Effector memory CD8-positive, alpha-beta T cell (primary cell): ENCODE data around the gene SAMD4A.
"Not testable (repeated sequence)": the region's sequence is repeated elsewhere in the genome, so short reads cannot be mapped to it uniquely, and the experiment has no call there.

Experiments used
- ATAC-seq: fragments of 150-1000 bp; cut with Tn5 transposase; replicated peaks from 2 replicates; pipeline ENCODE4 v1.10.0; 2021; ENCODE audit warnings: mild to moderate bottlenecking, moderate library complexity
- DNase-seq, 3 experiments: peaks; one replicate each; pipeline ENCODE4 v3.0.0; 2021
- H3K27ac Mint-ChIP-seq, 2 donors: one replicate each; pipeline ENCODE4 v1.8.0; 2022; ENCODE audit warnings: mild to moderate bottlenecking in 2 of 2, mixed read lengths in 2 of 2, moderate library complexity in 2 of 2
- H3K27me3 Mint-ChIP-seq, 2 donors: one replicate each; pipeline ENCODE4 v1.8.0; 2022; ENCODE audit warnings: mixed read lengths in 2 of 2
- H3K36me3 Mint-ChIP-seq: one replicate; pipeline ENCODE4 v1.8.0; 2022; ENCODE audit warnings: mild to moderate bottlenecking, moderate library complexity, mixed read lengths; ENCODE audit not compliant: insufficient read depth
- H3K4me1 Mint-ChIP-seq, 2 donors: one replicate each; pipeline ENCODE4 v1.8.0; 2022; ENCODE audit warnings: low read depth in 2 of 2, mixed read lengths in 2 of 2
- H3K4me3 Mint-ChIP-seq, 2 donors: one replicate each; pipeline ENCODE4 v1.8.0; 2022; ENCODE audit warnings: mild to moderate bottlenecking in 2 of 2, mixed read lengths in 2 of 2, moderate library complexity in 2 of 2
- H3K9me3 Mint-ChIP-seq, 2 donors: one replicate each; pipeline ENCODE4 v1.8.0; 2022; ENCODE audit warnings: mixed read lengths in 2 of 2

SAMD4A gene

GRCh38 chr14:54617467-54617866 lies 50.5 kb downstream of the SAMD4A start:
- no peaks in the 10 kb centered on the region for H3K36me3 Mint-ChIP-seq
- H3K4me1 Mint-ChIP-seq, result no peaks in the 10 kb centered on the region
- H3K27me3 Mint-ChIP-seq, result peaks cover 8 to 13% of the 10 kb centered on the region in 2 donors
- no peak overlapping the region for H3K27ac Mint-ChIP-seq
- H3K9me3 Mint-ChIP-seq, result no peaks in the 10 kb centered on the region
- ATAC-seq (no peak), DNase-seq (no peak)
- no peak overlapping the region for H3K4me3 Mint-ChIP-seq

- ATAC-seq (no peak), DNase-seq (no peak)
- H3K27me3 Mint-ChIP-seq, result peaks cover 0 to 8% of the 10 kb centered on the region in 2 donors
- no peak overlapping the region for H3K4me3 Mint-ChIP-seq
- peaks cover 0 to 2% of the 10 kb centered on the region in 2 donors for H3K4me1 Mint-ChIP-seq
- H3K27ac Mint-ChIP-seq, result no peak overlapping the region
- no peaks in the 10 kb centered on the region for H3K36me3 Mint-ChIP-seq
- H3K9me3 Mint-ChIP-seq, result no peaks in the 10 kb centered on the region
Observed at GRCh38 chr14:54621686-54622085, 54.8 kb downstream of the SAMD4A start.

- H3K4me1 Mint-ChIP-seq, result peaks cover 7% of the 10 kb centered on the region in 2 donors
- H3K4me3 Mint-ChIP-seq, result no peak overlapping the region
- H3K27me3 Mint-ChIP-seq, result peaks cover 0 to 4% of the 10 kb centered on the region in 2 donors
- H3K27ac Mint-ChIP-seq, result no peak overlapping the region
- DNase-seq, result no peak
- no peak for ATAC-seq
- H3K36me3 Mint-ChIP-seq, result peaks cover 4% of the 10 kb centered on the region
- H3K9me3 Mint-ChIP-seq, result no peaks in the 10 kb centered on the region
Observed at GRCh38 chr14:54622192-54622958, 55.4 kb downstream of the SAMD4A start.

- no peak overlapping the region for H3K27ac Mint-ChIP-seq
- H3K36me3 Mint-ChIP-seq, result peaks cover 4% of the 10 kb centered on the region
- no peaks in the 10 kb centered on the region for H3K9me3 Mint-ChIP-seq
- no peak overlapping the region for H3K4me3 Mint-ChIP-seq
- ATAC-seq, result no peak
- no peaks in the 10 kb centered on the region for H3K27me3 Mint-ChIP-seq
- DNase-seq, result no peak
- H3K4me1 Mint-ChIP-seq, result peaks cover 17 to 18% of the 10 kb centered on the region in 2 donors
Observed at GRCh38 chr14:54623279-54624004, 56.5 kb downstream of the SAMD4A start.

GRCh38 chr14:54624005-54624358 lies 57.1 kb downstream of the SAMD4A start:
- ATAC-seq, H3K4me3 Mint-ChIP-seq, H3K27me3 Mint-ChIP-seq, H3K36me3 Mint-ChIP-seq, DNase-seq, H3K9me3 Mint-ChIP-seq, H3K27ac Mint-ChIP-seq: not testable (repeated sequence)
- H3K4me1 Mint-ChIP-seq, result peaks cover 22 to 23% of the 10 kb centered on the region in 2 donors

- Mint-ChIP-seq H3K36me3 (peaks cover 4% of the 10 kb centered on the region), H3K4me3 (no peak overlapping the region), H3K9me3 (no peaks in the 10 kb centered on the region), H3K27me3 (no peaks in the 10 kb centered on the region), H3K4me1 (peaks cover 29 to 31% of the 10 kb centered on the region in 2 donors), H3K27ac (no peak overlapping the region)
- no peak for ATAC-seq
- DNase-seq, result no peak
Observed at GRCh38 chr14:54625112-54625511, 58.2 kb downstream of the SAMD4A start.

- no peaks in the 10 kb centered on the region for H3K27me3 Mint-ChIP-seq
- DNase-seq, result no peak
- peak overlapping the region; percentile 68 to 73 for H3K4me3 Mint-ChIP-seq
- H3K9me3 Mint-ChIP-seq, result no peaks in the 10 kb centered on the region
- H3K27ac Mint-ChIP-seq, result peak overlapping the region; percentile 96 to 97
- no peak for ATAC-seq
- peaks cover 4% of the 10 kb centered on the region for H3K36me3 Mint-ChIP-seq
- H3K4me1 Mint-ChIP-seq, result peaks cover 29 to 35% of the 10 kb centered on the region in 2 donors
Observed at GRCh38 chr14:54627219-54627539, 60.3 kb downstream of the SAMD4A start.

GRCh38 chr14:54627540-54628363 lies 60.8 kb downstream of the SAMD4A start:
- peaks cover 4% of the 10 kb centered on the region for H3K36me3 Mint-ChIP-seq
- DNase-seq (peak; percentile 23 to 33 (median 28)), ATAC-seq (peak; percentile 86)
- H3K9me3 Mint-ChIP-seq, result peaks cover 0 to 2% of the 10 kb centered on the region in 2 donors
- H3K27me3 Mint-ChIP-seq, result peaks cover 0 to 1% of the 10 kb centered on the region in 2 donors
- H3K4me3 Mint-ChIP-seq, result peak overlapping the region; percentile 68 to 73
- H3K27ac Mint-ChIP-seq, result peak overlapping the region; percentile 96 to 97
- peaks cover 29 to 35% of the 10 kb centered on the region in 2 donors for H3K4me1 Mint-ChIP-seq

- Mint-ChIP-seq H3K36me3 (peaks cover 4% of the 10 kb centered on the region), H3K27me3 (peaks cover 11 to 13% of the 10 kb centered on the region in 2 donors), H3K4me1 (peaks cover 29 to 32% of the 10 kb centered on the region in 2 donors), H3K27ac (peak overlapping the region; percentile 96 to 97), H3K9me3 (peaks cover 0 to 2% of the 10 kb centered on the region in 2 donors), H3K4me3 (no peak overlapping the region)
- DNase-seq, result no peak
- ATAC-seq, result no peak
Observed at GRCh38 chr14:54629183-54629582, 62.3 kb downstream of the SAMD4A start.

- Mint-ChIP-seq H3K9me3 (peaks cover 0 to 2% of the 10 kb centered on the region in 2 donors), H3K36me3 (peaks cover 4% of the 10 kb centered on the region), H3K27ac (peak overlapping the region in 1 of 2 donors; percentile 6), H3K27me3 (peaks cover 11 to 13% of the 10 kb centered on the region in 2 donors), H3K4me3 (peak overlapping the region in 1 of 2 donors; percentile 3), H3K4me1 (peaks cover 29 to 32% of the 10 kb centered on the region in 2 donors)
- ATAC-seq (peak; percentile 14), DNase-seq (no peak)
Observed at GRCh38 chr14:54629635-54630360, 62.9 kb downstream of the SAMD4A start.

- H3K36me3 Mint-ChIP-seq, result peaks cover 6% of the 10 kb centered on the region
- peaks cover 29 to 32% of the 10 kb centered on the region in 2 donors for H3K4me1 Mint-ChIP-seq
- no peak overlapping the region for H3K4me3 Mint-ChIP-seq
- no peak overlapping the region for H3K27ac Mint-ChIP-seq
- peaks cover 0 to 2% of the 10 kb centered on the region in 2 donors for H3K9me3 Mint-ChIP-seq
- H3K27me3 Mint-ChIP-seq, result peaks cover 15 to 19% of the 10 kb centered on the region in 2 donors
- DNase-seq (no peak), ATAC-seq (no peak)
Observed at GRCh38 chr14:54631016-54631415, 64.1 kb downstream of the SAMD4A start.

GRCh38 chr14:54632452-54632851 lies 65.5 kb downstream of the SAMD4A start:
- ATAC-seq (no peak), DNase-seq (no peak)
- Mint-ChIP-seq H3K4me3 (no peak overlapping the region), H3K27me3 (peaks cover 28 to 31% of the 10 kb centered on the region in 2 donors), H3K4me1 (peaks cover 21 to 27% of the 10 kb centered on the region in 2 donors), H3K9me3 (peaks cover 0 to 2% of the 10 kb centered on the region in 2 donors), H3K36me3 (peaks cover 2% of the 10 kb centered on the region), H3K27ac (no peak overlapping the region)

GRCh38 chr14:54633076-54633475 lies 66.1 kb downstream of the SAMD4A start:
- no peak for ATAC-seq
- Mint-ChIP-seq H3K9me3 (peaks cover 0 to 2% of the 10 kb centered on the region in 2 donors), H3K4me1 (peaks cover 15 to 20% of the 10 kb centered on the region in 2 donors), H3K4me3 (no peak overlapping the region), H3K36me3 (peaks cover 2% of the 10 kb centered on the region), H3K27me3 (peaks cover 28 to 31% of the 10 kb centered on the region in 2 donors), H3K27ac (no peak overlapping the region)
- DNase-seq, result no peak
